C4-2B (cell line): ENCODE results near the gene RASAL2.

Experiments used
- ZFX ChIP-seq: fragments of 450-650 bp; IDR thresholded peaks from 2 replicates; pipeline ENCODE4 v1.6.1; 2017
- TF ChIP-seq, protein P1 (sequence below): fragments of 450-650 bp; conservative IDR thresholded peaks from 2 replicates; pipeline ENCODE4 v1.5.1; 2017; ENCODE audit warnings: mild to moderate bottlenecking

DNA sequence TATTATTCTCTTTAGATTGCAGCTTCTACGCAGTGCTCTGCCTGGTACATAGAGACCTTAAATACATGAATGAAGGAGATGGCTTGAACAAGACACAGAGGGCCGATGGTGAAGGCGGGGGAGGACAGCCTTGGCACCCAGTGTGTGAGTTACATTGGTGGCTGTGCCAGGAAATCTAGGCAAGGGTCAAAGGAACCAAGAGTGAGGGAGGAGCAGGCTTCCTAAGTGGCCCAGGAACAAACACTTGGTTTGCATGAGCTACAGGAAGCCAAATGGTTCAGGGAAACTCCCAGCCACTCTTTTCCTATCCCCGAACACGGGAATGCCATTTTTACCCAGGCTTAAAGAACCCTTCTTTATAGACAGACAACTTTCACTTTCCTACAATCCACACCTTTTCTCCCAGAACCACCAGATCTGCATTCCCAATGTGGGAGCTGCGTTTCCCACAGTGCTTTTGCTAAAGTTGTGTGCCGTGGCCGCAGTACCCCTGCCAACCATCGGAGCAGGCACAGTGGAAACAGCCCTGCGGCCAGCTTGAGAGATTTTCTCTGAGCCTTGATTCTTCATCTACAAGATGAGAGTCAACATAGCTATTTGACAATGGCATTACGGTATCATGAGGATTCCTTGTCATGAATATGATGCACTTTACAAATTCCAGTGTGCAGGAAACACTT is 406.3 kb downstream of the RASAL2 start:
- TF ChIP-seq, protein P1, sequence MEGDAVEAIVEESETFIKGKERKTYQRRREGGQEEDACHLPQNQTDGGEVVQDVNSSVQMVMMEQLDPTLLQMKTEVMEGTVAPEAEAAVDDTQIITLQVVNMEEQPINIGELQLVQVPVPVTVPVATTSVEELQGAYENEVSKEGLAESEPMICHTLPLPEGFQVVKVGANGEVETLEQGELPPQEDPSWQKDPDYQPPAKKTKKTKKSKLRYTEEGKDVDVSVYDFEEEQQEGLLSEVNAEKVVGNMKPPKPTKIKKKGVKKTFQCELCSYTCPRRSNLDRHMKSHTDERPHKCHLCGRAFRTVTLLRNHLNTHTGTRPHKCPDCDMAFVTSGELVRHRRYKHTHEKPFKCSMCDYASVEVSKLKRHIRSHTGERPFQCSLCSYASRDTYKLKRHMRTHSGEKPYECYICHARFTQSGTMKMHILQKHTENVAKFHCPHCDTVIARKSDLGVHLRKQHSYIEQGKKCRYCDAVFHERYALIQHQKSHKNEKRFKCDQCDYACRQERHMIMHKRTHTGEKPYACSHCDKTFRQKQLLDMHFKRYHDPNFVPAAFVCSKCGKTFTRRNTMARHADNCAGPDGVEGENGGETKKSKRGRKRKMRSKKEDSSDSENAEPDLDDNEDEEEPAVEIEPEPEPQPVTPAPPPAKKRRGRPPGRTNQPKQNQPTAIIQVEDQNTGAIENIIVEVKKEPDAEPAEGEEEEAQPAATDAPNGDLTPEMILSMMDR = no peak
- no peak for TF ChIP-seq ZFX
